ENCODE results near the gene PIGZ. TPM values are rescaled to one million over a fixed set of nuclear protein-coding genes. Genes with fewer than 3 reads are reported as not detected.
A peak's percentile ranks its signal among the peaks of the same experiment; 100 is the strongest.

The PIGZ gene
- total RNA-seq, 2 donors from 2014 or later, result 0.22 to 0.31 TPM

- H3K27ac ChIP-seq (ENCODE audit: low read depth, low read length), result no peak overlapping the region
- Mint-ChIP-seq H3K9me3 (no peaks in the 10 kb centered on the region), H3K36me3 (ENCODE audit: low read depth) (no peaks in the 10 kb centered on the region), H3K27me3 (ENCODE audit: insufficient read depth) (no peaks in the 10 kb centered on the region), H3K4me3 (no peak overlapping the region), H3K27ac (no peak overlapping the region), H3K4me1 (peaks cover 7% of the 10 kb centered on the region)
- H3K27me3 ChIP-seq (ENCODE audit: control insufficient read depth, insufficient read depth, low read length, poor library complexity, severe bottlenecking), result no peaks in the 10 kb centered on the region
- 90 to 96% methylated on average over 10 to 19 of the region's 19 CpGs for WGBS, 2 experiments (ENCODE audit: insufficient coverage in 1 of 2, insufficient read length in 1 of 2)
- no peaks in the 10 kb centered on the region for H3K36me3 ChIP-seq (ENCODE audit: control insufficient read depth, insufficient read depth, low read length)
- no peak overlapping the region for H3K4me3 ChIP-seq (ENCODE audit: low read length)
- no peak for TF ChIP-seq CTCF (conservative IDR thresholded peaks at IDR 0.05)
- H3K9me3 ChIP-seq (ENCODE audit: control insufficient read depth, low read length), result no peaks in the 10 kb centered on the region
- DNase-seq, result no peak
- no peak overlapping the region for H3K9ac ChIP-seq (ENCODE audit: extremely low read depth, low read length, poor library complexity, severe bottlenecking)
- H3K4me1 ChIP-seq (ENCODE audit: control insufficient read depth, insufficient read depth, low read length), result no peaks in the 10 kb centered on the region
Measured at GRCh38 chr3:196995027-196995426, 26.4 kb upstream of the PIGZ start.

- WGBS, 2 experiments (ENCODE audit: insufficient coverage in 1 of 2, insufficient read length in 1 of 2), result 63 to 74% methylated on average over 14 to 16 of the region's 16 CpGs
- peak; percentile 49 for DNase-seq
Measured at GRCh38 chr3:196994056-196994455, 25.4 kb upstream of the PIGZ start.

GRCh38 chr3:196992461-196993065 is 23.9 kb upstream of the PIGZ start:
- WGBS, 2 experiments (ENCODE audit: insufficient coverage in 1 of 2, insufficient read length in 1 of 2), result 92 to 94% methylated on average over 4 to 17 of the region's 17 CpGs
- no peak overlapping the region for H3K4me3 Mint-ChIP-seq
- Histone ChIP-seq H3K4me3 (ENCODE audit: low read length) (no peak overlapping the region), H3K4me1 (ENCODE audit: control insufficient read depth, insufficient read depth, low read length) (no peaks in the 10 kb centered on the region), H3K9ac (ENCODE audit: extremely low read depth, low read length, poor library complexity, severe bottlenecking) (no peak overlapping the region), H3K27me3 (ENCODE audit: control insufficient read depth, insufficient read depth, low read length, poor library complexity, severe bottlenecking) (no peaks in the 10 kb centered on the region), H3K9me3 (ENCODE audit: control insufficient read depth, low read length) (no peaks in the 10 kb centered on the region), H3K36me3 (ENCODE audit: control insufficient read depth, insufficient read depth, low read length) (no peaks in the 10 kb centered on the region), H3K27ac (ENCODE audit: low read depth, low read length) (no peak overlapping the region)
- peaks cover 7% of the 10 kb centered on the region for H3K4me1 Mint-ChIP-seq
- no peak overlapping the region for H3K27ac Mint-ChIP-seq
- DNase-seq, result no peak
- H3K27me3 Mint-ChIP-seq (ENCODE audit: insufficient read depth), result no peaks in the 10 kb centered on the region
- H3K36me3 Mint-ChIP-seq (ENCODE audit: low read depth), result no peaks in the 10 kb centered on the region
- H3K9me3 Mint-ChIP-seq, result no peaks in the 10 kb centered on the region
- no peak for TF ChIP-seq CTCF (conservative IDR thresholded peaks at IDR 0.05)

More at GRCh38 chr3:196994056-196994455, 25.4 kb upstream of the PIGZ start:
- Histone ChIP-seq H3K36me3 (ENCODE audit: control insufficient read depth, insufficient read depth, low read length) (no peaks in the 10 kb centered on the region), H3K9ac (ENCODE audit: extremely low read depth, low read length, poor library complexity, severe bottlenecking) (no peak overlapping the region), H3K27me3 (ENCODE audit: control insufficient read depth, insufficient read depth, low read length, poor library complexity, severe bottlenecking) (no peaks in the 10 kb centered on the region), H3K4me1 (ENCODE audit: control insufficient read depth, insufficient read depth, low read length) (no peaks in the 10 kb centered on the region), H3K27ac (ENCODE audit: low read depth, low read length) (peak overlapping the region; percentile 16), H3K4me3 (ENCODE audit: low read length) (no peak overlapping the region), H3K9me3 (ENCODE audit: control insufficient read depth, low read length) (no peaks in the 10 kb centered on the region)
- Mint-ChIP-seq H3K36me3 (ENCODE audit: low read depth) (no peaks in the 10 kb centered on the region), H3K9me3 (no peaks in the 10 kb centered on the region), H3K27me3 (ENCODE audit: insufficient read depth) (no peaks in the 10 kb centered on the region), H3K4me1 (peaks cover 7% of the 10 kb centered on the region), H3K27ac (peak overlapping the region; percentile 48), H3K4me3 (no peak overlapping the region)
- TF ChIP-seq CTCF (conservative IDR thresholded peaks at IDR 0.05), result no peak
